ENCODE results near the gene TLE4.

DNA sequence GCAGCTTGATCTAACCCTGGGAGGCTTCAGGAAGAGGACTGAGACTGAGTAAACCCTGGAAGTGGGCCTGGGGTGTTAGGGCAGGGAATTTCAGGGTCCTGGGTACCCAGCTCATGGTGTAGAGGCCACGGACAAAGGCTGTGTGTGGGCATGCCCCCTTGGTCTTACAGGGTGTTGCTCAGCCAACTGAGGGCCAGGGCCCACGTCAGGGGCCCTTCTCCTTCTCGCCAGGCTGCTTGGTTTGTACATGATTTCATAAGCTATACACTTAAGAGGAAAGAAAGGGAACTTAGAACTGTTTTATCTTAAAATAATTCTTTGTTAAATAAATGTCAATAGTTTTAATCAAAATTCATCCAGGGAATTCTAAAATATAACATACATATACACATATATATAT is 95.4 kb downstream of the TLE4 start:
- TF ChIP-seq POLR2A (IDR thresholded peaks at IDR 0.05), result no peak
- TF ChIP-seq, protein P1, sequence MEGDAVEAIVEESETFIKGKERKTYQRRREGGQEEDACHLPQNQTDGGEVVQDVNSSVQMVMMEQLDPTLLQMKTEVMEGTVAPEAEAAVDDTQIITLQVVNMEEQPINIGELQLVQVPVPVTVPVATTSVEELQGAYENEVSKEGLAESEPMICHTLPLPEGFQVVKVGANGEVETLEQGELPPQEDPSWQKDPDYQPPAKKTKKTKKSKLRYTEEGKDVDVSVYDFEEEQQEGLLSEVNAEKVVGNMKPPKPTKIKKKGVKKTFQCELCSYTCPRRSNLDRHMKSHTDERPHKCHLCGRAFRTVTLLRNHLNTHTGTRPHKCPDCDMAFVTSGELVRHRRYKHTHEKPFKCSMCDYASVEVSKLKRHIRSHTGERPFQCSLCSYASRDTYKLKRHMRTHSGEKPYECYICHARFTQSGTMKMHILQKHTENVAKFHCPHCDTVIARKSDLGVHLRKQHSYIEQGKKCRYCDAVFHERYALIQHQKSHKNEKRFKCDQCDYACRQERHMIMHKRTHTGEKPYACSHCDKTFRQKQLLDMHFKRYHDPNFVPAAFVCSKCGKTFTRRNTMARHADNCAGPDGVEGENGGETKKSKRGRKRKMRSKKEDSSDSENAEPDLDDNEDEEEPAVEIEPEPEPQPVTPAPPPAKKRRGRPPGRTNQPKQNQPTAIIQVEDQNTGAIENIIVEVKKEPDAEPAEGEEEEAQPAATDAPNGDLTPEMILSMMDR (IDR thresholded peaks at IDR 0.05), result no peak
- no peak for TF ChIP-seq EP300 (IDR thresholded peaks at IDR 0.05)
